Stimulated activated CD4-positive, alpha-beta T cell treated with anti-CD3 and anti-CD28 coated beads, Interleukin-4, amount 100 ng/mL, for 1 hour (primary cell): ENCODE results near the gene TSEN15.
A peak's percentile ranks its signal among the peaks of the same experiment; 100 is the strongest.
"Not testable (repeated sequence)": the region's sequence is repeated elsewhere in the genome, so short reads cannot be mapped to it uniquely, and the experiment has no call there.

ENCODE experiments used
- DNase-seq: peaks from one replicate; pipeline ENCODE4 v3.0.0-alpha.2; 2020

TSEN15 gene

GRCh38 chr1:184031409-184032107 is 20.0 kb upstream of the TSEN15 start:
- no peak for DNase-seq

DNA sequence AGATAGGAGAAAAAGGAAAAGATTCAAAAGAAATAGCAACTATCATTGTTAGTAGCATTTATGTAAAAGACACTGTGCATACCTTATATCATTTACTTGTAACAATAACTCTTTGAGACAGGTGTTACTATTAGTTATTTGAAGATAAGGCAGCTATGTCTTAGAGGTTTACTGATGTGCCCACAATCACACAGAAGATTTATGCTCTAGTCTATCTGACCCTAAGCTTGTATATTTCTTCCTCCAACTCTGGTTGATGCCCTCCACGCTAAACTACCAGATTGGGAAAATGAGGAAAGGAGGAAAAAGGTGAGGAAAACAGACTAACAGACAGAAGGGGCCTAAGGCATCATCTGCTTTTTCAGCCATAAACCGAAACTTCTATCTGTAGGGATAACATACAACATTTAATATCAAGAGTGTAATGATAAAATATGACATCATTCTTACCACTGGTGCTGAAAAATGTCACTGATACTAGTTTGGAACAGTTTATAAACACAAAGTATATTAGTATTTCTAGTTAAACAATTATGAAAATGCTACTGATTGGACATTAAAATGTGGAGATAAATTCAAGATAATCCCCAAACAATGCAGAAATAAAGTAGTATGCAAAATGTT is 19.1 kb upstream of the TSEN15 start:
- no peak for DNase-seq

GRCh38 chr1:184032930-184033418 is 18.6 kb upstream of the TSEN15 start:
- DNase-seq: no peak

GRCh38 chr1:184033711-184034167 is 17.8 kb upstream of the TSEN15 start:
- no peak for DNase-seq

- DNase-seq: no peak
Measured at GRCh38 chr1:184034761-184035379, 16.7 kb upstream of the TSEN15 start.

- DNase-seq: peak; percentile 15
Measured at GRCh38 chr1:184035719-184036516, 15.6 kb upstream of the TSEN15 start.

- no peak for DNase-seq
Measured at GRCh38 chr1:184036517-184036949, 15.0 kb upstream of the TSEN15 start.

- DNase-seq: no peak
Measured at GRCh38 chr1:184037849-184038591, 13.5 kb upstream of the TSEN15 start.

GRCh38 chr1:184039126-184039525 is 12.4 kb upstream of the TSEN15 start:
- no peak for DNase-seq

DNA sequence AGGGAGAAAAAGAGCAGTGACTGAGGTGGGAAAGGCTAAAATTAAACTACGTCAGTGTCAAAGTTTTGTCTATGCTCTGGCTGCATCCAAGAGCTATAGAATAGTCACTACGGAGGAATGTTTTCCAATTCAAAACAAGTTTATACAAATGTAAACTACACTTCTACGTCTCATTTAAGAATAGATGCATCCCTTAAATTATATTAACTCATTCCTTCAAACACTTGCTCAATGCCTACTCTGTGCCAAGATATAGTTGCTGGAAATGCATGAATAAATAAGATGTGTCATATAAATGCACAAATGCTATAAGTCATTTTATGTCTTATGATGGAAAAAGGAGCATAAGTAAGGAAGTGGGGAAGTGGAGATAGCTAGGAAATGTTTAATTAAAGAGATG is 9.8 kb upstream of the TSEN15 start:
- no peak for DNase-seq

- DNase-seq: not testable (repeated sequence)
Measured at GRCh38 chr1:184043315-184043714, 8.2 kb upstream of the TSEN15 start.

DNA sequence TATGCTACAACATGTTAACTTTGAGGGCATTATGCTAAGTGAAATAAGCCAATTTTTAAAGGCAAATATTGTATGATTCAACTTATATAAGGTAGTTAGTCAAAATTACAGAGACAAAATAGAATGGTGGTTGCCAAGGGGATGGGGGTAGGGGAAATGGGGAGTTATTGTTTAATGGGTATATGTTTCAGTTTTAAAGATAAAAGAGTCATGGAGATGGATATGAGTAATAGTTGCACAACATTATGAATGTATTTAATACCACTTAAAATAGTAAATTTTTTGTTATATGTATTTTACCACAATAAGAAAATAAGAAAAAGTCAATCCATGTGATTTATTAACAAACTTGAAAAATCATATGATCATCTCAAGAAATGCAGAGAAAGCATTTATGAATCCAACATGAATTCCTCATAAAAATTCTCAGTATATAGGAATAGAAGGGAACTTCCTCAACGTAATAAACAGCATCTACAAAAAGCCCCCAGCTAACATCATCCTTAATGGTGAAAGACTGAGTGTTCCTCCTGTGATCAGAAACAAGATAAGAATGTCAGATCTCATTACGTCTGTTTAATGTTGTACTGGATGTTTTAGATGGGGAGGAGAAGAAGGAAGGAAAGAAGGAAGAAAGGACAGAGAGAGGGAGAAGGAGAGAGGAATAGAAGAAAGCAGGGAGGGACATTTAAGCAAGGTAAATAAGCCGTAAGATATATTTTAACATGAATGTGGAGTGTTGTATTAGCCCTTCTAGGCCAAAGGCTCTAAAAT is 6.7 kb upstream of the TSEN15 start:
- DNase-seq: no peak

GRCh38 chr1:184047541-184047940 is 4.0 kb upstream of the TSEN15 start:
- not testable (repeated sequence) for DNase-seq

GRCh38 chr1:184048561-184049240 is 2.8 kb upstream of the TSEN15 start:
- DNase-seq: no peak

DNA sequence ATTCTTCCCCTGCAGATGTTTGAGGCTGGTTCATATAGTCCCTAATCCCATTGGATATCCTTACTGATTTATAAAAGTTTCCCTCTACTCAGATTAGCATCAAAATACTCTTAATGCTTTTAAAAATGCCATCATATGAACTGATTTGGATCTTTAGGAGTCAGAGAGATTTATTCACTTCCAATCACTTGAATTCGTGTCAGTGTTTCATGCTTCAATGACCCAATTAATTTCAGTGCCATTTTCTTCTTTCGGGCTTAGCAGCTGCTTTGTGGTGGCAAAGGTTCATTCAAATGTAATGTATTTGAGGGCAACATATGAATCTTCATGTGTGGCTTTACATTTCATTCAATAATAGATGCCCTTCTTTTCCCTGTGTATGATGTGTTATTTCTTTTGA is 2.2 kb upstream of the TSEN15 start:
- no peak for DNase-seq

DNA sequence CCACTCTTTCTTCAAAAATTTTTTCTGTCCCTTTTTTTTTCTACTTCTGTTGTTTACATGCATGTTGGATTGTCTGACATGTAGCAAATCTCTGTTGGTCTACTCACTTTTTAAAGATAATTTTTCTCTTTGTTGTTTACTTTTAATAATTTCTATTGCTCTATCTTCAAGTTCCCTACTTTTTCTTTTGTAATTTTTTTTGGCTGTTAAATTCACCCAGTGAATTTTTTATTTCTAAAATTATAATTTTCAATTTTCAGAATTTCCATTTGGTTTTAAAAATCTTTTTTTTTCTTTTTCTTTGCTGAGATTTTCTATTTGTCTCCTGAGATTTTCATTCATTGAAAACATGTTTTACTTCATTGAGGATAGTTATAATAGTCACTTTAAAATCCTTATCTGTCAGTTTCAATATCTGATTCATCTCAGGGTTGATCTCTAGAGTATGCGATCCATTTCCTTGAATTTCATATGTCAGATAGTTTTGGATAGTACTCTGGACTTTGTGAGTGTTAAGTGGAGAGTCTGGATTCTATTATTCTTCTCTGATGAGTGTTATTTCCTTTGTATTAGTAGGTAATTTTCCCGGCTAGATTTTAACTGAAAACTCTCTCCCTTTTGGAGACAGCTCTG is 1.6 kb upstream of the TSEN15 start:
- DNase-seq: no peak

DNA sequence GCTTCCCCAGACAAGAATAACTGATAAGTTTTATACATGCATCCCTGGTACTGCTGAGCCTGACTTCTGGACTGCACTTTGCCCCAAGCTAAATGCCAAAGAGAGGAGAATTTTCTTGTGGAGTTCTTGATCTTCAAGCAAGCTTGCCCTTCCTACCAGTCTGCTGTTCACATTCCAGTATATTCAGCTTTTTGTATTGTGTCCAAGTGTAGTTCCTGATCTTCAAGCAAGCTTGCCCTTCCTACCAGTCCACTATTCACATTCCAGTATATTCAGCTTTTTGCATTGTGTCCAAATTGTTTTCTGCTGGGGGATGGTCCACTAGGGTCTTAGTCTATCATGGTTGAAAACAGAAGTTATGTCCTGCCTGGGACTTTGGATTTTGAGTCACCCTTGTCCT is 894 bp upstream of the TSEN15 start:
- no peak for DNase-seq

DNA sequence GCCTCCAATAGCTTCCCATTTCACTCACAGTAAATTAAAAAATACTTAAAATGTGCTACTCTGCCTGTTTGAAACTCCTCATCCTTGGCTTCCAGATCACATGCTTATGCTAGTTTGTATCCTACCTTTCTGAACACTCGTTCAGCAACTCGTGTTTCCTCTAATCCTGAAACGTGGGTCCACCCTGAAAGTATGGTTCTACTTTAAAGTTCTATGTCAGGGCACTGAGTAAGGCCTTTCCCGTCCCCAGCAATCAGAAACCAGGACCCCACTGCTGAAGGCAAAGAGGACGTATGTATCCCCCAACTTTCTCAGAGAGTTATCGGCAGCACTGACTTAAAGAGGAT is 419 bp upstream of the TSEN15 start:
- DNase-seq: no peak

DNA sequence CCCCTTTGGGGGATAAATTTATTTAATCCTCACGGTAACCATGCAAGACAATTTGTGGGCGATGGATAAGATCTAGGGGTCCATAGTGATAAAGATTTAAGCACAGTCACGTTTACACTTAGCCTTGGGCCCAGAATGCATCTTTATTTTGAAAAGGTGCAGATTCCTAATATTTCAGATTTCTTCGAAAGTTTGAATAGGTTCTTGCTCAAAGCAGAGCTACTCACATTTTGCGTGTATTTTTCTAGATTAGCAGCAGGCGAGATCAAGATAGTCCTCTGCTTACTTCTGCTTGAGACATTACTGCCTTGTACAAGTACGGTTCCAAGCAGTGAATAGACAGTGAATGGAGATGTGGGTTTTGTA is 647 bp downstream of the TSEN15 start:
- DNase-seq: no peak

DNA sequence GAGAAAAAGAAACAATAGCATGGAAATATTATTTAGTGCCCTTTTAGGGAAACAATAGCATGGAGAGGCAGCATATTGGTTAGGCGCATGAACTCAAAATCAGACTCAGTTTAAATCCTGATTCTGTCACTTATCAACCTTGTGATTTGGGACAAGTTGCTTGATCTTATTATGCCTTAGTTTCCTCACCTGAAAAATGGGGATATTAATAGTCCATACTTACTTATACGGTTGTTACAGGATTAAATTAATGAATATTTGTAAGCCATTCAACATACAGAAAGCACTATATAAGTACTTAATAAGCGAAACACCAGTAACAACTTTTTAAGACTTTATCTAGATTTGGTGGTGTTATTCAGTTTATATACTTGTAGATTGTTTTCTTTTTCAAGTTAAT is 1.2 kb downstream of the TSEN15 start:
- no peak for DNase-seq

DNA sequence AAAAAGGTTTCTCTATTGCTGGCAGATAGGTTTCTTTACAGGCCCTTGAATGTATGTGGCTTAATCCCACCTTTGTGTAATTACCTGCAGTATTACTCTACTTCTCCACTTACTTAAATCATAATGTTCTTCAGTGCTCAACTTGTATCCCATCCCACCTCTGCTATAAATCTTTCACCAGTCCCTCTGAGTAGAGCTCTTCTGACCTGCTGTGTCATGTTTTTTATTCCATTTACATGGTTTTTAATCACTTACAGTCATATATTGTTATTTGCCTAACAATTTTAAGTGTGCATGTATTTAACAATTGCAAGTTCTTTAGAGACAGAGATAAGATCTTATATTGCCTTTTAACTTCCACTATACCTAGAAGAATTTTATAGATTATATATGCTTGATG is 2.4 kb downstream of the TSEN15 start:
- no peak for DNase-seq
